NCI-H2081 treated with DMSO at 0.1 percent for 48 hours (cell line): Measurements from ENCODE around the gene ASS1.

ENCODE experiments used
- DNase-seq: peaks from one replicate; lab custom pipeline; 2025; lab: John Stamatoyannopoulos, UW

The ASS1 gene

DNA sequence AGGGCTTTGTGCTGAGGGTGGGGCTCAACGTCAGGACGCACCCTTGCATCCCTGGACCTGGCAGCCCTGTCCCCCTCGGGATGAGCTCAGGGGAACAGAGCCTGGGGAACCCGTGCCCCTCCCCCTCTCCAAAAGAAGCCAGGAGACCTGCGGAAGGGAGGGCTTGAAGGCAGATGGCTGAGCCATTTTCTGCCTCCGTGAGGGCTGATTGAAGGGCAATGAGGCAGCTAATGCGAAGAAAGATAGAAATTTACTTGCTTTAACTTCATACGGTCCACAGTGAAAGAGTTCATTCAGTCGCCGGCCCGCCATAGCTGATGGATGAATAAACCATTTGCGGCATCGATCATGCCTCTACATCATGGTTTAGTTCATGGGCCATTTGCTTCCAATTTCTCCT, 28.8 kb downstream of the ASS1 start:
- no peak for DNase-seq

DNA sequence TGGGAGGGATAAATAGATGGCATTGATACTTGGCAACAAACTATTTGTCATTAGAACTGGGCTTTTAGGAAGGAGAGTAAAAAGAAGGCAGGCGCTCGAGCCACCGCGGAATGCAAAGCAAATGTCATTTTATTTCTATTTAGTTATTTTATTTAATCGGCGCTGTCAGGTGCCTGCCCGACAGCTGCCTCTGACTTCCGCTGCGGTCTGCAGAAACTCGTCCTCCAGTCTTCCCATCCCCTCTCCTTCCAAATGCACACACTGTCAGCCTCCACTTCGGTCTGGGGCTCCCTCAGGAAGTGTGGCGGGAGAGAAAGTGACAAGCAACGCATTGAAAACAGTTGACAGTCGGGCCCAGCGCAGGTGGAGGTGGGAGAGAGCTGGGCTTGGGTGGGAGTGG, 29.3 kb downstream of the ASS1 start:
- DNase-seq, result no peak

DNA sequence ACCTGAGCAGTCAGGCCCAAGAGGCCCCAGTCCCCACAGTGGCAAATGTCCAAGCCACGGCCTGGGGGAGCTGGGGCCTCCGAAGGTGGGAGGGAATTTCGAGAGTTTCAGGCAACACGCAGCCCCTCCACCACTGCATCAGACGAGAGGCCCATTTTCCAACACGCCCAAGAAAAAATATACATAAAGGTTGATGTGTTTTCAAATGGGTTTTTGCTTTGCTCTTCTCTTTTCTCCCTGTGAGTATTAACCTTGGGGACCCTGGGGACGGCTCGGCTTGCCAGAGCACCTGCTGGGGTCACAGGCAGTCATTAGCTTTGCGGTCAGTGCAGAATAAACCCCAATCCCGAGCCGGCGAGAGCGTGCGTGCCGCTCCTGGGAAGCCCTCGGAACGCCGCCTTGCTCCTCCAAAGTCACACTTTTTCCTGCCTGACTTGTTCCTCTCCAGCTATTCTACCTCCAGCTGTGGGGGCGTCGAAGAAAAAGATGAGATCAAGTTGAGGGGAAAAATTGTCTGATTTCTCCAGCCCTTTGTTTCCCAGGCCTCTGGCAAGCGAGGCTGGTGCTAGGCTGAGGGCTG, 31.5 kb downstream of the ASS1 start:
- DNase-seq, result no peak

DNA sequence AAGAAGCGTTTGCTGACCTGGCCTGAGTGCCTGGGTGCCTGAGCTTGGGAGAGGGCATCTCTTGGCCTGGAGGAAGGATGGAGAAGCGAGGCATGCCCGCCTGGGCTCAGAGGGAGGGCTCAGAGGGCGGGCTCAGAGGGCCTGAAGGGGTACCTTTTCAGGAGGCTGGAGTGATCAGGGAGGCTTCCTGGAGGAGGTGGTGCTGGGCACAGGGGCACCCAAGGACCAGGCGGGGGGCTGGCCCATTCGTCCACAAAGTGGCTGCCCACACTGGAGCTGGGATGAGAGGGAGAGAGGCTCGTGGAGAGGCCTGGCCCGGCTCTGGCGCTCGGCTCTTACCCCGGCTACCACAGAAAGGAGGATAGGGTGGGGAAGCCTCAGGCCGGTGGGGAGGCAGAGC, 32.8 kb downstream of the ASS1 start:
- no peak for DNase-seq

DNA sequence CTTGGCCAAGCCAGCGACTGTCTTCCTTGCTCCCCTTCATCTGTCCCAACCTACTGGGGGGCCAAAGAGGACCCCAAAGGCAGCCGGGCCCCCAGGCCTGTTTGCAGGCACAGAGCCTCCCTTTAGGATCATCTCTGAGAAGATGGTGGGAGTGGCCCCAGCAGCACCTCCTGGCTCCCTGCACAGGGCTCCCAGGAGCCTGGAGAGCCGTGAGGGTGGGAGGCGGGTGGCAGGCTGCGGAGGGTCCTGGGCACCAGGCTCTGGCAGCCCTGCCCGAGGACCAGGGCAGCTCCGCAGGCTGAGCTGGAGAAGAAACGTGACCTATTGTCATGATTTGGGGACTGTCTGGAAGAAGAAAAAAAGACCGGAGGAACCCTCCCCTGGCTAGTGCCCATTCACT, 33.4 kb downstream of the ASS1 start:
- no peak for DNase-seq

DNA sequence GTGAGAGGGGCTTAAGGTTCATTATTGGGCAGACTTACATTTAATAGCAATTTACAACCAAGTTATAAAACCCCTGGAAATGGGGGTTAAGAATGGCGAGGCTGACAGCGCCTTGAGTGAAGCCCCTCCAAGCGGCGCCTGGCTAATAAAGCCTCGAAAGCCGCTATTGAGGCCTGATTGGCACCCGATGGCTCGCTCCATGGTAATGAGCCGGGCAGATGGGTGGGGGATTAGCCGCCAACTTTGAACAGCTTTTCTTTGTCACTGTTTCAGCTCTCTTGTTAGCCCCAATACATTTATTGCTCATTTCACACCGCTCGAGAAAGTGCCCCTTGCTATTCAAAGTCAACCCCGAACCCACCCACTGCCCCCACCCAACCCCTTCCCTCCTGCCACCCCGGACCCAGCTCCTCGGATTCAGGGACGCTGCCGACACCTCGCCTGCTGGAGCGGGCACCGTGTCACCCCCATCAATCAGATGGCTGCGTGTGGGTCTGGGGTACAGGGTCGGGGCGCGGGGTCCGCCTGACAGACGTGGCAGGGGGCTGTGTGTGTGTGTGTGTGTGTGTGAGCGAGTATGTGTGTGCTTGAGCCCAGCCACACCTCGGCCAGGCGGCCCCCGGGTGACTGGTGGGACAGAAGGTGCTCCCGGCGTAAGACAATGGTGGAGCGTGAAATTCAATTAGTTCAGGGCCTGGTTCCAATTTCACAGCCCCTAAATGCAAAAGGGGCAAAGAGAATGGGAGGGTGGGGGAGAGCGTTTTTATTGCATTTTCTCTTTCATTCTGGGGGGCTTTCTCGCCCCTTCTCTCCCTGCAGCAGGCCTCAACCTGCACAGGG, 34.2 kb downstream of the ASS1 start:
- DNase-seq, result no peak

DNA sequence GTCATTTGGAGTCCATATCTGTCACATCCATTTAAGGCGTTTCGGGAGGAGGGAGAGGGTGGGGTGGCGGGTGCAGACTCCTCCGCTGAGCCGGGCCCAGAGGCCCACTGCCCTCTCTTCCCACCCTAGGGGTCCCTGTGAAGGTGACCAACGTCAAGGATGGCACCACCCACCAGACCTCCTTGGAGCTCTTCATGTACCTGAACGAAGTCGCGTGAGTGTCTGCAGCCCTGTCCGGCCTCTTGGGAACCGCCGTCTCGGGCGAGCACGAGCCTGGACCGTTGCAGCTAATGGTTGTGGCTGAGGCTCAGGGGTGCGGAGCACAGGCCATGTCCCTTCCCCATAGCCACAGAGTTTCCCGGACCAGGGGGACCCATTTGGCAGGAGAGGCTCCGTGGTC, 34.8 kb downstream of the ASS1 start:
- no peak for DNase-seq

DNA sequence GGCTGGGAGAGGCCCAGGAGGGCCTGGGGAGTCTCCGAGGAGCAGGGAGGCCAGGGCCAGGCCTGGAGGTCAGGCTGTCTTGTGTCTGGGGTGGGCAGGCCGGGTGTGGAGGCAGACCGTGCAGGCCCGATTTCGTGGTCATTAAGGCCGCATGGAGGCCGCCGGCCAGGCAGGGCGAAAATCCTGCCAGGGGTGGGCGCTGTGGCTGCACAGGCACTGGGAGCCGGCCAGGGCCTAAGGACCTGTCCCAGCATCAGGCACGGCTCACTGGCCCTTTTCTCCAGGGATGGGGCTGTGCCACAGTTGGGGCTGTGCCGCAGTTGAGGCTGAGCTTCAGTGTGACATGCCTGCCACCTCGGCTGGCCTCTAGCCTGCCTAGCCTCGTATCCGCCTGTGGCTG, 35.9 kb downstream of the ASS1 start:
- no peak for DNase-seq

DNA sequence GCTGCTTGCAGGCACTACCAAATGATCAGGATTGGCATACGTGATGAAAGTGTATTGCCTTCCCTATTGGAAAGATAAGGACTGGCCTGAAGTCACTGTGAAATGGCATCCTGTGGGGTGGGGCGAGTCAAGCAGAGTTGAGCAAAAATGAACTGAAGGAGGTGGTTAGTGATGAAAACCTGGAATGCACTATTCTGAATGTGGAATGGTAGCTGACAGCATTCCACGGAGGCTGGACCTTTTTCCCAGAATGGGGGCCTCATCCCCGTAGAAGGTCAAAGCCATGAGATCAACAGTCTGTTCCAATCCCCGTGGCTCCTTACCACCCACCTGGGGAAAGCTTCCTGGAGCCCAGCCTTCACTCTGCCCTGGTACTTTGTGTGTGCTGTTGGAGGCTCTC, 37.7 kb downstream of the ASS1 start:
- no peak for DNase-seq

DNA sequence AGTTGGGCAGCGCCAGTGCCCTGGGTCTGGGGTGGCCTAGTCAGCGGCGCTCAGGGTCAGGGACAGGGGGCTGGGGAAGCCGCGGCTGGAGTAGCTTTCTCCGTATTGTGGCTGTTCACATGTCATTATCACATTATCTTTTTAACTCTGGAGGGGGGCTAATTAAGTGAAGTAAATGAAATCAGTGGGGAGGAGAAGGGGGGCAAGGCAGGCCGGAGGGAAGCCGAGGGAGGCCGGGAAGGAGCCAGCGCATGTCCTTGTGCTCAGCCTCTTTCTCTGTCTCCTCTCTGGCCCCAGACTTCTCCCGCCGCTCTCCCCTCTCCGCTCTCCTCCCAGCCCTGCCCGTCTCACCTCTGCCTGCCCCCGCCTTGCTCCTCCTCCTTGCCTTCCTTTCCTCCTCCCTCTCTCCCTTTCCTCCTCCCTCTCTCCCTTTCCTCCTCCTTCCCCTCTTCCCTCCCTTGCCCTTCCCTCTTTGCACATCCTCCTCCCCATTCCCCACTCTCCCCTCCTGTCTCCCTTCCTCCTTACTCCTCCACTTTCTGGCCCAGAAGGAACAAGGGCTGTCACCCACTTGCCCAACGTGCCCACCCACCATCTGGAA, 38.7 kb downstream of the ASS1 start:
- DNase-seq, result no peak

DNA sequence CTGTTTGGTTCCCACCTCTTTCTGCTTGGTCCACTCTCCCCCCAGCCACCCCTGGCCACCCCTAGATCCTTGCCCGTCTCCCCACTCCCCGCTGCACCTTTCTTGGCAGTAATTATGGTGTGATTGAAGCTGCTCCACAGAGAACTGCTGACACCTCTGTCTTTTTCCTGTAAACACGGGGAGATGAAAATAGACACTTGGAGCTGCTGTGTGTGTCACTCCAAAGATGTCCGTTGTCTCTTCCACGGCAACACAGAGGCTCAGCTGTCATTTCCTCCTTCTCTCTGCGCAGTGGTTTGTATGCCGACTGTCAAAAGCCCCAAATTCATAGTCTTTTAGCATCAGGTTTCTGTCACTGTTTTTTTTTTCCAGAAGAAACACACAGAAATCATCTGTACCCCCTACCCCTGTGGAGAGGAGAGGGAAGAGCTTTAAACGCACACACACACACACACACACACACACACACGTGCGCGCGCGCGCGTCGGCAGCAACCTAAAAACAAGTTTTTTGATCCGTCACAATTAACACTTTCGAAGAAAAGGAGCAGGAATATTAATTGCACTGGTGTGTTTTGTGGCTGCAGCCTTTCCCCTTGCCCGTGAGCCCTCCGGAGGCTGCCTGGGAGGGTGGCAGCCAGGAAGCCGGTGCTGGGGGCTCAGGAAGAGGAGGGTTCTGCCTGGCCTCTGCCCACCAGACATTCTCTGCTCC, 39.8 kb downstream of the ASS1 start:
- no peak for DNase-seq

DNA sequence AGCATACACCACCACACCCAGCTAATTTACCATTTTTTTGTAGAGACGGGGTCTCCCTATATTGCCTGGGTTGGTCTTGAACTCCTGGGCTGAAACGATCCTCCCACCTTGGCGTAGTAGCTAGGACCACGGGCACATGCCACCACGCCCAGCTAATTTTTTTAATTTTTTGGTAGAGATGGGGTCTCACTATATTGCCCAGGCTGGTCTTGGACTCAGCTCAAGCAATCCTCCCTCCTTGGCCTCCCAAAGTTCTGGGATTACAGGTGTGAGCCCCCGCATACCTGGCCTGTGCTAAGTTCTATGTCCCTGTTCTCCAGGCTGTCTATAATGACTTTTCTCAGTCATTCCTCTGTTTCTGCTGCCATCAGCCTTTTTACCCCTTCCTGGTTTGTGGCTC, 41.3 kb downstream of the ASS1 start:
- no peak for DNase-seq

DNA sequence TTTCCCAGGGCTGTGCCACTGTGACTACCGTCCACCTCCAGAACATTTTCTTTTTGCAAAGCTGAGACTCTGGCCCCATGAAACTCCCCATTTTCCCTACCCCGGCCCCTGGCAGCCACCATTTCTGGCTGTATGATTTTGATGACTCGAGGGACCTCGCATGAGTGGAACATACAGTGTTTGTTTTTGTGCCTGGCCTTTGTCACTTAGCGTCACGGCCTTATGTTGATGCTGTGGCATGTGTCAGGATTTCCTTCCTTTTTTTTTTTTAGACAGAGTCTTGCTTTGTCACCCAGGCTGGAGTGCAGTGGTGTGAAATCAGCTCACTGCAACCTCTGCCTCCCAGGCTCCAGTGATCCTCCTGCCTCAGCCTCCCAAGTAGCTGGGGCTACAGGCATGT, 42.7 kb downstream of the ASS1 start:
- DNase-seq, result no peak

DNA sequence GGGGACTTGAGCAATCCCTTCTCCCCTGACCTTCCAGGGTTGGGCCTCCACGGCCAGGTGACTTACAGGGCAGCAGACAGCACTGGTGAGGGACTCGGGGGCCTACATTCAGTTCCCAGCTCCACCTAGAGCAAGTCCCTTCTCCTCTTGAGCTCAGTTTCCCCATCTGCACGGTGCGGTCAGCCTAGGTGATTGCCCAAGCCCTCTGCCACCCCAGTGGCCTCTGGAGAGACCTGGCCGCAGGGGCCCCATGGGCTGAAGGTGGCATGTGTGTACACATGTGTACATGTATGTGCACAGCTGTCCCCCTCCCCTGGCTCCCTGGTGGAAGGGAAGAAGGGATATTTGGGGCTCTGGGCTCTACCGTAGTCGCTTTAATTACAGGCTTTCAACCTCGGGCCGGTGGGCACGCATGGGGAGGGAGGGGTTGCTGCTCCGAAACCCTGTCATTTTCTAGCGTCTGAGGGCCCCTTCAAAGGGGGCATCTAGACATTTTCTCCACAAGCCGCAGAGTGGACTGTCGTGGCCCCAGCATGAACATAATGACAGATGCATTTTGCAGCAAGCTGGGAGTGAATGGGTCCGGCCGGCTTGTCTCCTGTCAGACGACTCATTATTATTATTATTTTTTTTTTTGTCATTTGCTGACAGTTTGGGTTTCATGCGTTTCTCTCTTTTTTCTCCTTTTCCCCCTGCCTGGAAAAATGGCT, 44.0 kb downstream of the ASS1 start:
- DNase-seq, result no peak

DNA sequence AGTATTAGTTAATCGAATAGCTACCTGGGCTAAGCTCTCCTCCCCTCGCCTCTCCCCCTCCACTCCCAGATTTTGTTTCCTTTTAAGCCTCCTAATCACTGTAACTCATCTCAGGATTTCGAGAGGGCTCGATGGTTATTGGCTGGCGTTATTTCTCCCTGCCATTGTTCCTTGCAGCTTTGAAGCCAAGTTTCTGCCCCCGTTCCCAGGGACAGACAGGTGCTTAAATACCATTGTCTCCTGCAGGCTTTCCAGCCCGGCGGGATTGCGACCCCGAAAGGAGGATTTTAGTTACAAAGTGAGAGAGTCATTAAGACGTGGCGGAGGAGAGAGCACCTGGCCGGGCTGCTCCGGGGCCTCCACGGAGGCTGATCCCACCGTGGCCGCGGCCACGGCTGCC, 46.2 kb downstream of the ASS1 start:
- no peak for DNase-seq

DNA sequence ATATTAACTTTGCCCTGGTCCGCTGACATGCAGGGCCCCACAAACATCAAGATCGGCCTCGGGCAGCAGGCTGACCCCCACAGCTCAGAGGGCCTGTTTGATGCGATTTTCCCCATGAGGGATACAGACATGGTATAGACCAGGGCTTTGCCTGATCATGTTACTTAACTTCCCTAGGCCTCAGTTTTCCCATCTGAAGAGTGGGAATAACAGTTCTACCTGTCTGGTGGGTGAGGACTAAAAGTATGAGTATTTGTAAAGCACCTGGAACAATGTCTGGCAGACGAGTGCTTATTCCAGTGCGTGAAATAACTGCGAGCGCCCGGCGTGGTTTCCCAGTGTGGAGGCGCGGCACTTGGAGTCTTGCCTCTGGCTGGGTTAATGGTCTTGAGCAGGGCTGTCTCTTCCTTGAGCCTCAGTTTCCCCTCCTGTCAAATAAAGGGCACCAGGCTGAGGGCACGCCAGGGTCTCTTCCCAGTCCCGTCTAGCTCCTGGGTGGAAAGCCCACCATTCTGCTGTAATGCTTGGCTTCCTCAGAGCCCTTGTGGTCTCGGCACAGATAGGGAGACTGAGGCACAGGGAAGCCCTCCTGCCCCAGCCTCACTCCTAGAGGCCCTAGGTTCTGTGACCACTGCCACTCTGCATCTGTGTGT, 47.2 kb downstream of the ASS1 start:
- no peak for DNase-seq

DNA sequence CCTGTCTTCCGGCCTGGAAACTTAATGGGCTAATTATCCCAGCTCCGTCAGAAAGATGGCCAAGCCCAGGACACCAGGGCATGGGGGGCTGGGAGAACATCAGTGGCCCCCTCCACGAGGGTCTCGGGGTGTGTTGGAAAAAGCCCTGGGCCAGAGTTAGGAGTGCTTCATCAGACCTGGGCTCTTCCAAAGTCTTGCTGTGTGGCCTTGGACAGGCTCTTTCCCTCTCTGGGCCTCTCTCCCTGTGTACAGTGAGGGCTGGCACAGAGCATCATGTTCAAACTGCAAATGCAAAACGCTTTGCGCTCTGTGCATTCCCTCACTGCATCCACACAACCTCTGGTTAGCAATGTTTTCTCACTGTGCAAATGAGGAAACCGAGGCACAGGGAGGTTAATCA, 48.3 kb downstream of the ASS1 start:
- no peak for DNase-seq

DNA sequence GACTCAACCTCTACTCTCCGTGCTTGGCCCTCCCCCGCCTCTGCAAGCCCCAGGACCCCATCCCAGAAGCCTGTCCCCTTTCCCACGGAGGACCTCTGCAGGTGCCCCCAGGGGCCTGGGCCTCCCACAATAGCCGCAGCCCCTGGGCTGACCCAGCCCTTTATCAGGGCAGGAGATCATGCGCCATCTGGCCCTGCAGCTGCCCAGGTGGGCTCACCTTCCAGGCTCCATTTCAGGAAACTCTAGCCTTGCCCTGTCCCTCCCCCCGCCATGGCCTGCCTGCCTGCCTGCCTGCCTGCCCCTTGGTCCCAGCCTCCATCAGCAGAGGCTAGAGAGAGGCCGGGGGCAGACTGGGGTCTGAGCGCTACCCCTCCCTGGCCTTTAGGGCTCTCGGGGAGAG, 48.7 kb downstream of the ASS1 start:
- DNase-seq, result no peak

DNA sequence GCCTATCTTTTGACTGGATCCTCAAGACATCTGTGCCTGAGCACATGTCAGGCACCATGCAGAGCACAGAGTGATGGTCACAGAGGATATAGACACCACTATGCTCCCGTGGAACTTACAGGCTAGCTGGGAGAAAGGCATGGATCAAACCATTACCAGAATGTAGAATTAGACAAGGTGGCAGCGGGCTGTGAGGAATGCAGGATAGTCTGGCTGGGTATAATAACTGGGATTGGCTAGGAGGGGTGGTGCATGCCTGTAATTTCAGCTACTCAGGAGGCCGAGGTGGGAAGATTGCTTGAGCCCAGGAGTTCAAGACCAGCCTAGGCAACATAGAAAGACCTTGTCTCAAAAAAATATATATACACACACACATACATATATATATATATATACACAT, 50.3 kb downstream of the ASS1 start:
- no peak for DNase-seq

DNA sequence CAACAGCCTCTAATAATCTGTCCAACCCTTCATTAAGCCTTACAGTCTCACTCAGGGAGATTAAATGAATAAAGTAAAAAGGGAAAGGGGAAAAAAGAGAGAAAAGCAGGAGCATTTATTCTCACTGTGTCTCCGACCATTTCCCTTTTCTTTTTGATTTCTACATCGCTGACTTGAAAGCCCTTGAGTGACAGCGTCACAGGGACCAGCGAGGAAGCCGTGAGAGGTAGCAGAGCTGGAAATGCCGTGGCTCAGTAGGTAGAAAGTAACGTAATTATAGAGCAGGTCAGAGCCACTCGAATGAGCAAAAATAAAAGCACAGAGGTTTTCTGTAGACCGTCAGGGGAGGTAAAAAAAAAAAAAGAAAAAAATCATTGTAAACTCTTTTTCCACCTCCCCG, 52.4 kb downstream of the ASS1 start:
- no peak for DNase-seq

DNA sequence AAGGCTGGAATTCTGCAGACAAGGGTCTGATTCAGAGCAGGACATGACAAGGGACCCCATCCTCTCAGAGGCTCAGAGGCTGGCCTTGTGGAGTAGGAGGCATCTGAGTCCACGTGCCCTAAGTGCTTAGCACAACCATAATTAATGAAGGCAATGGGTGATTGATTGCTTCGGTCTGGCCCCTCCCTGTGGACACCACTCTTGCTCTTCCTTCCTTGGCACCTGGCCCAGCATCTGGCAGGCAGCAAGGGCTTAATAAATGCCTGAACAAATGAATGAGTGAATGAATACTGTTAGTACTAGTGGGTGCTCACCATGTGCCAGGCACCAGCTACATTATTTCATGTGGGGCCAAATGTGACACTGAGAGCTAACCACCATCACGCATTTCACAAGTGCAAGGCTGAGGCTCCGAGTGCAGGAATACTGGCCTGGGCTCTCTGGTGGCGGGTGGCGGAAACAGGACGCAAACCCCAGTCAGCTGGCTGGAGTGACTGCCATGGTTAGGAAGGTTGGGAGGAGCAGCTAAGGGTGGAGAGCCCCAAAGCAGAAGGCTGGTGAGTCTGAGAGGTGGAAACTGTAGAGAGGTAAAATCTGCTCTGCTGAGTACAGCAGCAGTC, 53.6 kb downstream of the ASS1 start:
- no peak for DNase-seq
